Measurements from ENCODE around the gene MAP3K2.

Gene MAP3K2, protein sequence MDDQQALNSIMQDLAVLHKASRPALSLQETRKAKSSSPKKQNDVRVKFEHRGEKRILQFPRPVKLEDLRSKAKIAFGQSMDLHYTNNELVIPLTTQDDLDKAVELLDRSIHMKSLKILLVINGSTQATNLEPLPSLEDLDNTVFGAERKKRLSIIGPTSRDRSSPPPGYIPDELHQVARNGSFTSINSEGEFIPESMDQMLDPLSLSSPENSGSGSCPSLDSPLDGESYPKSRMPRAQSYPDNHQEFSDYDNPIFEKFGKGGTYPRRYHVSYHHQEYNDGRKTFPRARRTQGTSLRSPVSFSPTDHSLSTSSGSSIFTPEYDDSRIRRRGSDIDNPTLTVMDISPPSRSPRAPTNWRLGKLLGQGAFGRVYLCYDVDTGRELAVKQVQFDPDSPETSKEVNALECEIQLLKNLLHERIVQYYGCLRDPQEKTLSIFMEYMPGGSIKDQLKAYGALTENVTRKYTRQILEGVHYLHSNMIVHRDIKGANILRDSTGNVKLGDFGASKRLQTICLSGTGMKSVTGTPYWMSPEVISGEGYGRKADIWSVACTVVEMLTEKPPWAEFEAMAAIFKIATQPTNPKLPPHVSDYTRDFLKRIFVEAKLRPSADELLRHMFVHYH

DNA sequence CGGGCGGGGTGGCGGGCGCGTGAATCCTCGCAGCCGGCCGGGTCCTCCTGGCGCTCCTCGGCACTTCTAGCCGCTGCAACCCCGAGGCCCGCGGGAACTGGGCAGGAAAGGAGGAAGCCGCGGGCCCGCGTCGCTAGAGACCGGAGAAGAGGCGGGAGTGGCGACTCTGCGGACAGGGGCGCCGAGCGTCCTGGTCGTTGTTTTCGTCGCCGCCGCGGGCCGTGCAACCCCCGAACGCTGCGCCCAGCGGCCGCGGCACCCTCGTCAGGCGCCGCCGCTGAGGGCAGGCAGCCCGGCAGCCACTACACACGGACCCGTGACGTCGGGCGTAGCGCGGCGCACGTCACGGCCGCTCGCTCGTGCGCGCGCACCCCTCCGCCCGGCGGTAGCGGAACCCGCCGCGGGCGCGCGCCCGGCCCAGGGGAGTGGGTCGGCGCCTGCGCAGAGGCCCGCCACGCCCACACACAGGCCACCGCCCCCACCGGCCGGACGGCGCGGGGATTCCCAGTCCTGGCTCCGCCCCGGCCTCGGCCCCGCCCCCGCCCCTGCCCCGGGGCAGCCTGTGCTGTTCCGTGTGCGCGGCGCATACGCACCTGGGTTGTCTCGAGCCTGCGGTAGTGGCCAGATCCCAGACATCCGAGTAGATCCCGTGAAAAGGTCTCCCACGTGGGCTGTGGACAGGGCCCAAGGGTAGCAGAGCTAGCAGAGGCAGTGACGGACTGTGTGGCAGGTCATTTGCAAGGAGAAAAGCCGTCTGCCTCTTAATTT, at the start of gene MAP3K2:
Gene MAP3K2, minus strand, starts transcription at position 321 of the 768 bp plus-strand sequence. CDS start 44,846 bp downstream, outside the sequence.
- peak; percentile 69 for DNase-seq

GRCh38 chr2:127437056-127437455, 49.3 kb upstream of the MAP3K2 start:
- no peak for DNase-seq

- no peak for DNase-seq
Measured at GRCh38 chr2:127434515-127434914, 46.7 kb upstream of the MAP3K2 start.

DNA sequence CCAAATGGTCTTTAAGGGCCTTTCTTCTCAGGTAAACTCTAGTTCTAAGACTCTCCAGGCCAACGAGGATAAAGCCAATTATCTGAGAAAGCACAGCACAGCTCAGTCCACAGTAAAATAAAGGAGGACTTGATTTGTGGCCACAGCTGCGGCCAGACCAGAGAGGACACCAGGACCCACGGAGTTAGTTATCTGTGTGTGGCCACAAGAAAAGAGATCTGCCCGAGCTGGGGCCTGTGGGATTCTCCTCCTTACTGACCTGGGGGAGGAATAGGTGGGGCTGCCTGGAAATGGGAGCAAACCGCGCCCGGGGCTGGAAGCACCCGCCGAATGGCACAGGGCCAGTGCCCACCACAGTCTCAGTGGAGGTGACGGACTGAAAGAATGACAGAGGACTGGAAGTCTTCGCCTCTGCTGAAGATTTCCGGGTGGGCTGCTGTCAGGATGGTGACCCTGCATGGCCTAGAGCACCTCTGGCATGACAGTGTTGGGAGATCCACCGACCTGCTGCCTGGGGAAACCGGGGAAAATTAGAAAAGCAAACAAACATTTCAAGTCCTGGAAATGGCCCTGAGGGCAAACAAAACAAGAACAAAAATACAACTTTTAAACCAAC, 43.7 kb upstream of the MAP3K2 start:
- DNase-seq = no peak

DNA sequence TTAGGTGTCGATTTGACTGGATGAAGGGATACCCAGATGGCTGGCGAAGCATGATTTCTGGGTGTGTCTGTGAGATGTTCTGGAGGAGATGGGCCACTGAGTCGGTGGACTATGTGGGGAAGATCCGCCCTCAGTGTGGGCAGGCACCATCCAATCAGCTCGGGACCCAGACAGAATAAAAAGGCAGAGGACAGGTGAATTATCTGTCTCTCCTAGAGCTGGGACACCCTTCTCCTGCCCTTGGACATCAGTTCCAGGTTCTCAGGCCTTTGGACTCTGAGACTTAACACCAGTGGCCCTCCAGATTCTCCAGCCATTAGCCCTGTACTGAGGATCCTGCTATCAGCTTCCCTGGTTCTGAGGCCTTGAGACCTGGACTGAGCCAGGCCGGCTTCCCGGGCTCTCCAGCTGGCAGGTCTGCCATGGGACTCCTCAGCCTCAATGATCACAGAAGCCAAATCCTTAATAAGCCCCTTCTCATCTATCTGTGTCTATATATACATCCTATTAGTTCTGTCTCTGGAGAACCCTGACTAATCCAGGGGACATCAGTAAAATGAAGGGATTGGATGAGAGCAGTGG, 42.2 kb upstream of the MAP3K2 start:
- no peak for DNase-seq

GRCh38 chr2:127429291-127429690, 41.5 kb upstream of the MAP3K2 start:
- no peak for DNase-seq

- no peak for DNase-seq
Measured at GRCh38 chr2:127428815-127429109, 41.0 kb upstream of the MAP3K2 start.

GRCh38 chr2:127428057-127428814, 40.5 kb upstream of the MAP3K2 start:
- DNase-seq = no peak

- DNase-seq = no peak
Measured at GRCh38 chr2:127427376-127428056, 39.7 kb upstream of the MAP3K2 start.

DNA sequence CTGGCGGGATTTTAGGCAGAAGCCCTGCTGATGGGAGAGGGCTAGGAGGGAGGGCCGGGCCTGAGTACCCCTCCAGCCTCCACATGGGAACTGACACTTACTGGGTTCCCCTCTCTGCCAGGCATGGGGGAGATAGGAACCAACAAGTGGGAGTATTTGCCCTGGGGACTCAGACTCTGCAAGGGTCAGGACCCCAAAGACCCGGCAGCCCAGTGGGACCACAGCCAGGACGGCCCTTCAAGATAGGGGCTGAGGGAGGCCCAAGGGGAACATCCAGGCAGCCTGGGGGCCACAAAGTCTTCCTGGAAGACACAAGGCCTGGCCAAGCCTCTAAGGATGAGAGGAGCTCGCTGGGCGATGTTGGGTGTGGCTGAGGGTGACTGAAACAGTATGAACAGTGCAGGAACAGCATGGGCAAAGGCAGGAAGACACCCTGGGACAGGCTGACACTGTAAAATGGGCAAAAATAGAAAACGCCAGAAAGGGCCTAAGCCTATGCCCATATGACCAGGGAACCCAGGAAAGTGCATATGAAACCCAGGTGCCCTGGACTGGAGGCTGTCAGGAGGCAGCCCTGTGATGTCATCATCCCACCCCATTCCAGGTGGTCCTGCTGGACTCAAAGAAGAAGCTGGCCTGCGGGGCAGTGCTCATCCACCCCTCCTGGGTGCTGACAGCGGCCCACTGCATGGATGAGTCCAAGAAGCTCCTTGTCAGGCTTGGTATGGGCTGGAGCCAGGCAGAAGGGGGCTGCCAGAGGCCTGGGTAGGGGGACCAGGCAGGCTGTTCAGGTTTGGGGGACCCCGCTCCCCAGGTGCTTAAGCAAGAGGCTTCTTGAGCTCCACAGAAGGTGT, 39.0 kb upstream of the MAP3K2 start:
- no peak for DNase-seq

DNA sequence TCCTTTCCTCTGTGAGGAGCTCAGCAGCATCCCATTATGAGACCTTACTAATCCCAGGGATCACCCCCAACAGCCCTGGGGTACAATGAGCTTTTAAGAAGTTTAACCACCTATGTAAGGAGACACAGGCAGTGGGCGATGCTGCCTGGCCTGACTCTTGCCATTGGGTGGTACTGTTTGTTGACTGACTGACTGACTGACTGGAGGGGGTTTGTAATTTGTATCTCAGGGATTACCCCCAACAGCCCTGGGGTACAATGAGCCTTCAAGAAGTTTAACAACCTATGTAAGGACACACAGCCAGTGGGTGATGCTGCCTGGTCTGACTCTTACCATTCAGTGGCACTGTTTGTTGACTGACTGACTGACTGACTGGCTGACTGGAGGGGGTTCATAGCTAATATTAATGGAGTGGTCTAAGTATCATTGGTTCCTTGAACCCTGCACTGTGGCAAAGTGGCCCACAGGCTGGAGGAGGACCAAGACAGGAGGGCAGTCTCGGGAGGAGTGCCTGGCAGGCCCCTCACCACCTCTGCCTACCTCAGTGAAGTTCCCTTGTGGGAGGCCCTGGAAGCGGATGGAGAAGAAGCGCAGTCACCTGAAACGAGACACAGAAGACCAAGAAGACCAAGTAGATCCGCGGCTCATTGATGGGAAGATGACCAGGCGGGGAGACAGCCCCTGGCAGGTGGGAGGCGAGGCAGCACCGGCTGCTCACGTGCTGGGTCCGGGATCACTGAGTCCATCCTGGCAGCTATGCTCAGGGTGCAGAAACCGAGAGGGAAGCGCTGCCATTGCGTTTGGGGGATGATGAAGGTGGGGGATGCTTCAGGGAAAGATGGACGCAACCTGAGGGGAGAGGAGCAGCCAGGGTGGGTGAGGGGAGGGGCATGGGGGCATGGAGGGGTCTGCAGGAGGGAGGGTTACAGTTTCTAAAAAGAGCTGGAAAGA, 38.0 kb upstream of the MAP3K2 start:
- DNase-seq = no peak

DNA sequence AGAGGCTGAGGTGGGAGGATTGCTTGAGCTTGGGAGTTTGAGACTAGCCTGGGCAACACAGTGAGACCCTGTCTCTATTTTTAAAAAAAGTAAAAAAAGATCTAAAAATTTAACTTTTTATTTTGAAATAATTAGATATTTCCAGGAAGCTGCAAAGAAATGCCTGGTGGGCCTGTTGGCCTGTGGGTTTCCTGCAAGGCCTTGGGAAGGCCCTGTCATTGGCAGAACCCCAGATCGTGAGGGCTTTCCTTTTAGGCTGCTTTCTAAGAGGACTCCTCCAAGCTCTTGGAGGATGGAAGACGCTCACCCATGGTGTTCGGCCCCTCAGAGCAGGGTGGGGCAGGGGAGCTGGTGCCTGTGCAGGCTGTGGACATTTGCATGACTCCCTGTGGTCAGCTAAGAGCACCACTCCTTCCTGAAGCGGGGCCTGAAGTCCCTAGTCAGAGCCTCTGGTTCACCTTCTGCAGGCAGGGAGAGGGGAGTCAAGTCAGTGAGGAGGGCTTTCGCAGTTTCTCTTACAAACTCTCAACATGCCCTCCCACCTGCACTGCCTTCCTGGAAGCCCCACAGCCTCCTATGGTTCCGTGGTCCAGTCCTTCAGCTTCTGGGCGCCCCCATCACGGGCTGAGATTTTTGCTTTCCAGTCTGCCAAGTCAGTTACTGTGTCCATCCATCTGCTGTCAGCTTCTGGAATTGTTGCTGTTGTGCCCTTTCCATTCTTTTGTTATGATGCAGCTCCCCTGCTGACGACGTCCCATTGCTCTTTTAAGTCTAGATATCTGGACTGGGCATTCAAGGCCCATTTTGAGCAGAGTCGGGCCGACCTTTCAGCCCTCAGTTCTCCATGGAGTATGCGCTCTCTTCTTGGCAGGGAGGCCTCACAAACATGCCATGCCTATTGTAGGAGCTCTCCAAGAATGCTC, 37.1 kb upstream of the MAP3K2 start:
- DNase-seq = no peak

- no peak for DNase-seq
Measured at GRCh38 chr2:127423880-127424279, 36.1 kb upstream of the MAP3K2 start.

GRCh38 chr2:127423478-127423843, 35.7 kb upstream of the MAP3K2 start:
- DNase-seq = no peak

DNA sequence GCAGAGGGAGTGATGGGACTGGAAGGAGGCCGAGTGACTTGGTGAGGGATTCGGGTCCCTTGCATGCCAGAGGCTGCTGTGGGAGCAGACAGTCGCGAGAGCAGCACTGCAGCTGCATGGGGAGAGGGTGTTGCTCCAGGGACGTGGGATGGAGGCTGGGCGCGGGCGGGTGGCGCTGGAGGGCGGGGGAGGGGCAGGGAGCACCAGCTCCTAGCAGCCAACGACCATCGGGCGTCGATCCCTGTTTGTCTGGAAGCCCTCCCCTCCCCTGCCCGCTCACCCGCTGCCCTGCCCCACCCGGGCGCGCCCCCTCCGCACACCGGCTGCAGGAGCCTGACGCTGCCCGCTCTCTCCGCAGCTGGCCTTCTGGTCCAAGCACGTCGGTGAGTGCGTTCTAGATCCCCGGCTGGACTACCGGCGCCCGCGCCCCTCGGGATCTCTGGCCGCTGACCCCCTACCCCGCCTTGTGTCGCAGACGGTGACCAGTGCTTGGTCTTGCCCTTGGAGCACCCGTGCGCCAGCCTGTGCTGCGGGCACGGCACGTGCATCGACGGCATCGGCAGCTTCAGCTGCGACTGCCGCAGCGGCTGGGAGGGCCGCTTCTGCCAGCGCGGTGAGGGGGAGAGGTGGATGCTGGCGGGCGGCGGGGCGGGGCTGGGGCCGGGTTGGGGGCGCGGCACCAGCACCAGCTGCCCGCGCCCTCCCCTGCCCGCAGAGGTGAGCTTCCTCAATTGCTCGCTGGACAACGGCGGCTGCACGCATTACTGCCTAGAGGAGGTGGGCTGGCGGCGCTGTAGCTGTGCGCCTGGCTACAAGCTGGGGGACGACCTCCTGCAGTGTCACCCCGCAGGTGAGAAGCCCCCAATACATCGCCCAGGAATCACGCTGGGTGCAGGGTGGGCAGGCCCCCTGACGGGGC, 35.0 kb upstream of the MAP3K2 start:
- no peak for DNase-seq

DNA sequence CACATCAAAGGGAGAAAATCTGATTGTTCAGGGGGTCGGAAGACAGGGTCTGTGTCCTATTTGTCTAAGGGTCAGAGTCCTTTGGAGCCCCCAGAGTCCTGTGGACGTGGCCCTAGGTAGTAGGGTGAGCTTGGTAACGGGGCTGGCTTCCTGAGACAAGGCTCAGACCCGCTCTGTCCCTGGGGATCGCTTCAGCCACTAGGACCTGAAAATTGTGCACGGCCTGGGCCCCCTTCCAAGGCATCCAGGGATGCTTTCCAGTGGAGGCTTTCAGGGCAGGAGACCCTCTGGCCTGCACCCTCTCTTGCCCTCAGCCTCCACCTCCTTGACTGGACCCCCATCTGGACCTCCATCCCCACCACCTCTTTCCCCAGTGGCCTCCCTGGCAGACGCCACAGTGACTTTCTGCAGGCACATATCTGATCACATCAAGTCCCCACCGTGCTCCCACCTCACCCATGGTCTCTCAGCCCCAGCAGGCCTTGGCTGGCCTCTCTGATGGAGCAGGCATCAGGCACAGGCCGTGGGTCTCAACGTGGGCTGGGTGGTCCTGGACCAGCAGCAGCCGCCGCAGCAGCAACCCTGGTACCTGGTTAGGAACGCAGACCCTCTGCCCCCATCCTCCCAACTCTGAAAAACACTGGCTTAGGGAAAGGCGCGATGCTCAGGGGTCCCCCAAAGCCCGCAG, 34.2 kb upstream of the MAP3K2 start:
- DNase-seq = no peak

All from GF-D8 (cell line).